CD4-positive, alpha-beta T cell treated with Interleukin-17A for 4 hours (primary cell): ENCODE results near the gene GCK.

Experiments used
- DNase-seq: peaks from one replicate; pipeline ENCODE4 v3.0.0-alpha.2; 2020; ENCODE audit warnings: mixed read lengths

Gene GCK

GRCh38 chr7:44102846-44103565, 86.2 kb downstream of the GCK start:
- DNase-seq = no peak

GRCh38 chr7:44101966-44102845, 87.0 kb downstream of the GCK start:
- DNase-seq = no peak

GRCh38 chr7:44101303-44101965, 87.8 kb downstream of the GCK start:
- DNase-seq = no peak

- DNase-seq = no peak
These were observed 88.6 kb downstream of the GCK start for GRCh38 chr7:44100458-44101302.

- no peak for DNase-seq
These were observed 89.6 kb downstream of the GCK start for GRCh38 chr7:44099669-44100068.

GRCh38 chr7:44098092-44099068, 90.9 kb downstream of the GCK start:
- no peak for DNase-seq

GRCh38 chr7:44097064-44097932, 91.9 kb downstream of the GCK start:
- no peak for DNase-seq

- DNase-seq = no peak
These were observed 92.8 kb downstream of the GCK start for GRCh38 chr7:44096326-44096881.

- DNase-seq = no peak
These were observed 93.5 kb downstream of the GCK start for GRCh38 chr7:44095781-44096180.

- no peak for DNase-seq
These were observed 94.2 kb downstream of the GCK start for GRCh38 chr7:44094883-44095592.

GRCh38 chr7:44094365-44094764, 94.9 kb downstream of the GCK start:
- DNase-seq = no peak
